Measurements from ENCODE around the gene OR5B21.

- TF ChIP-seq EZH2 (IDR thresholded peaks at IDR 0.05; ENCODE audit: insufficient read depth, poor library complexity, severe bottlenecking) (no peak), EZH2phosphoT487 (IDR thresholded peaks at IDR 0.05; ENCODE audit: insufficient read depth, low read depth) (no peak)
Measured at GRCh38 chr11:58498464-58498863, 9.4 kb downstream of the OR5B21 start.

Data from GM23248 (cell line).